Endothelial cell (in vitro differentiated cells): ENCODE measurements around the gene NUDT11. TPM values are rescaled to one million over a fixed set of nuclear protein-coding genes. Genes with fewer than 3 reads are reported as not detected.

Experiments
- DNase-seq: peaks from one replicate; pipeline ENCODE4 v3.0.0; 2021; ENCODE audit warnings: low spot score
- H3K27ac Mint-ChIP-seq: one replicate; pipeline ENCODE4 v1.8.0; 2021; ENCODE audit warnings: mixed read lengths, inconsistent platforms; ENCODE audit not compliant: unreplicated experiment
- H3K27me3 Mint-ChIP-seq: one replicate; pipeline ENCODE4 v1.8.0; 2021; ENCODE audit warnings: mild to moderate bottlenecking, moderate library complexity, mixed read lengths, inconsistent platforms; ENCODE audit not compliant: unreplicated experiment
- H3K36me3 Mint-ChIP-seq: one replicate; pipeline ENCODE4 v1.8.0; 2021; ENCODE audit warnings: mild to moderate bottlenecking, low read depth, mixed read lengths, inconsistent platforms; ENCODE audit not compliant: unreplicated experiment
- H3K4me1 Mint-ChIP-seq: one replicate; pipeline ENCODE4 v1.8.0; 2021; ENCODE audit warnings: mild to moderate bottlenecking, mixed read lengths, inconsistent platforms; ENCODE audit not compliant: unreplicated experiment
- H3K4me3 Mint-ChIP-seq: one replicate; pipeline ENCODE4 v1.8.0; 2021; ENCODE audit warnings: mild to moderate bottlenecking, mixed read lengths, inconsistent platforms; ENCODE audit not compliant: unreplicated experiment
- H3K9me3 Mint-ChIP-seq: one replicate; pipeline ENCODE4 v1.8.0; 2021; ENCODE audit warnings: mixed read lengths, inconsistent platforms; ENCODE audit not compliant: unreplicated experiment
- CTCF ChIP-seq: fragments of 200-600 bp; sonication (generic); IDR thresholded peaks from one replicate; pipeline ENCODE4 v1.5.0; 2021; ENCODE audit warnings: antibody characterized with exemption; ENCODE audit not compliant: unreplicated experiment
- total RNA-seq: library from RNA; stranded (reverse); fragmentation: NEBNext Ultra II Directional; extraction: Animal tissue kit (Norgen Biotek cat#: 25700); gene quantifications from one replicate; pipeline ENCODE4 v1.2.1, GENCODE V29; 2021; ENCODE audit not compliant: unreplicated experiment

NUDT11 gene
- total RNA-seq, 1 donor from 2014 or later = 8.7 TPM

DNA sequence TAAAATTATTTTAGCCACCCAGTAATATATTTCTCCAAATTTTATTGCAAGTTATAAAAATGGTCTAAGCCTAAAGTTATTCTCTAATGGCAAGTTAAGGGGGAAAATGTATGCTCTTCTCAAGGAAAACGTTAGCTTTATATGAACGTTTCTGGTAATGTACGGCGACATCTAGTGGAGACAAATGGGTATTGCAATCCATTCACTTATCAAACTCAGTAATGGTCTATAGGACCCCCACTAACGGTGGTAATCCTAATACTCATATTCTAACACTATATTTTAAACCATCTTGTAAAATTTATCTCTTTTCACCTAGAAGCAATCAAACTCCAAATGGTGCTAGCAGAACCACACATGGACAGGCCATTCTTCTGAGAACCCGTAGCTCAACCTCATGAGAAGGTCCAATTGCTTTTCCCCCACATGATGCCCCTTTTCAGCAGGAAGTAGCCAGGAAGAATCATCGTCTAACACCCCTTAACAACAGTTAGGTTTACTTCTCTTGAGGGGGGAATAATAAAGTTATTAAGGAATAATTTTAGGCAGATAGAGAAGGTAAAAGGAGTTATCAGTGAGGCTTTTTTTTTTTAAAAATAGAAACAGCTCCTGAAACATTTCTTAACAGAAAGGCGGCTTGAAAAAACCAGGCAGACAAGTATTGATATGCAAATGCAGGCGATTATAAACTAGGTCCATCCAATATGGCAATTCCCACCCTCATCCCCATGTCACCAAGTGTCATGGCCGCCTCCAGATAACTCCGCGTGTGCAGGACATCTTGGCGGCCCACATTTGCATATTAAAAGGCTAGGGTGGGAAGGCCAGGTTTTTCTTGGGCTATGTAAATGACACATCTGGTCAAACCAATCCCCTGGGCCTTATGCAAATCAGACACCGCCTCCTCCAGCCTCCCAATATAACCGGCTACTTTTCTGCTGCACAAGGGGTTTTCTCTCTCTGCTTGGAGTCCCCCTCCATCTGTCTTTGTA lies 35.0 kb downstream of the NUDT11 start:
- DNase-seq = no peak
- TF ChIP-seq CTCF = peak; percentile 77
- Mint-ChIP-seq H3K4me1 (no peaks in the 10 kb centered on the region), H3K4me3 (no peak overlapping the region), H3K36me3 (no peaks in the 10 kb centered on the region), H3K27me3 (no peaks in the 10 kb centered on the region), H3K27ac (no peak overlapping the region), H3K9me3 (no peaks in the 10 kb centered on the region)

DNA sequence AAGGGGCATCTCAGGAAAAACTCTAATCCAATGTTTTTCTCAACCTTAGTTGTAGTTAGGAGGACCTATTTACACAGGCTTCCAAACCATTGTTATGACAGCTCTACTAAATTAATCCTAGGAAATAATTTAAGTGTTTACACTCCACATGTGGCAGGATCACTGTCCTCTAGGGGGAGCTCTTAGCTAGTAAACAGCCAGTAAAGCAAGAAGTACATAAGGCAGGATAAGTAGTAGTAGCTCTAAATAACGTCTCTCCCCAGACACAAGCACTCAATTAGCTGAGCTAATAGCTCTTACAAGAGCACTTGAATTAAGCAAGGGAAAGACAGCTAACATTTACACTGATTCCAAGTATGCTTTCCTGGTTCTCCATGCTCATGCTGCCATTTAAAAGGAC lies 37.3 kb downstream of the NUDT11 start:
- peak; percentile 40 for TF ChIP-seq CTCF
- no peak overlapping the region for H3K27ac Mint-ChIP-seq
- H3K4me3 Mint-ChIP-seq = no peak overlapping the region
- no peaks in the 10 kb centered on the region for H3K4me1 Mint-ChIP-seq
- no peaks in the 10 kb centered on the region for H3K36me3 Mint-ChIP-seq
- H3K27me3 Mint-ChIP-seq = no peaks in the 10 kb centered on the region
- peak; percentile 10 for DNase-seq
- no peaks in the 10 kb centered on the region for H3K9me3 Mint-ChIP-seq

- DNase-seq = no peak
- Mint-ChIP-seq H3K9me3 (no peaks in the 10 kb centered on the region), H3K27ac (no peak overlapping the region)
Observed at GRCh38 chrX:51456814-51457213, 39.6 kb downstream of the NUDT11 start.

DNA sequence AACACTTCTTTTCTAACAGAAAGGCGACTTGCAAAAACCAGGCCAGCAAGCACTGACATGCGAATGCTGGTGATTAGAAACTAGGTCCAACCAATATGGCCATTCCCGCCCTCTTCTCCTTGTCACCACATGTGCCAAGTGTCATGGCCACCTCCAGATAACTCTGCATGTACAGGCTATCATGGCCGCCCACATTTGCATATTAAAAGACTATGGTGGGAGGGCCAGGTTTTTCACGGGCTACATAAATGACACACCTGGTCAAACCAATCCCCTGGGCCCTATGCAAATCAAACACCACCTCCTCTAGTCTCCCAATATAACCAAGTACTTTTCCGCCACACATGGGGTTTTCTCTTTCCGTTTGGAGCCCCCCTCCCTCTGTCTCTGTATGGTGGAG lies 40.1 kb downstream of the NUDT11 start:
- TF ChIP-seq CTCF = no peak
- Mint-ChIP-seq H3K27me3 (no peaks in the 10 kb centered on the region), H3K36me3 (no peaks in the 10 kb centered on the region), H3K27ac (no peak overlapping the region), H3K9me3 (no peaks in the 10 kb centered on the region), H3K4me1 (no peaks in the 10 kb centered on the region), H3K4me3 (no peak overlapping the region)
- no peak for DNase-seq

More at GRCh38 chrX:51456814-51457213, 39.6 kb downstream of the NUDT11 start:
- H3K4me3 Mint-ChIP-seq = no peak overlapping the region
- no peaks in the 10 kb centered on the region for H3K36me3 Mint-ChIP-seq
- no peak for TF ChIP-seq CTCF
- no peaks in the 10 kb centered on the region for H3K4me1 Mint-ChIP-seq
- H3K27me3 Mint-ChIP-seq = no peaks in the 10 kb centered on the region

DNA sequence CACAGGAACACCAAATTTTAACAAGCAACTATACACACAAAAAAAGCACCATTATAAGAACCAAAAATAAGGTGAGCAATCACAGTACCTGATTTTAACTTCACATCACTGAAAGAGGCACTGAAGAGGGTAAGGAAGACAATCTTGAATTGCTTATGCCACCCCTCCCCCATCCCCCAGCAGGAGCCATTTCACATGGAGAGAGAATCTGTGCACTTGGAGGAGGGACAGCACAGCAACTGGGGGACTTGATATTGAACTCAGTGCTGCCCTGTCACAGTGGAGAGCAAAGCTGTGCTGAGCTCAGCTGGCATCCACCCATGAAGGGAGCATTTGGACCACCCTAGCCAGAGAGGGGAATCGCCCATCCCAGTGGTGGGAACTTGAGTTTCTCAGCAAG lies 56.0 kb downstream of the NUDT11 start:
- TF ChIP-seq CTCF = no peak
- H3K27ac Mint-ChIP-seq = no peak overlapping the region
- DNase-seq = no peak

More for the DNA sequence above, 56.0 kb downstream of the NUDT11 start:
- Mint-ChIP-seq H3K27me3 (no peaks in the 10 kb centered on the region), H3K9me3 (no peaks in the 10 kb centered on the region), H3K36me3 (no peaks in the 10 kb centered on the region), H3K4me3 (no peak overlapping the region), H3K4me1 (no peaks in the 10 kb centered on the region)
